HG03175 (cell line): ENCODE measurements around the gene SCYGR3.

Experiments used
- ATAC-seq: cut with Tn5 transposase; IDR thresholded peaks from one replicate; pipeline ENCODE4 v1.9.1; 2021; ENCODE audit warnings: mild to moderate bottlenecking, moderate library complexity; ENCODE audit not compliant: unreplicated experiment

SCYGR3 gene

DNA sequence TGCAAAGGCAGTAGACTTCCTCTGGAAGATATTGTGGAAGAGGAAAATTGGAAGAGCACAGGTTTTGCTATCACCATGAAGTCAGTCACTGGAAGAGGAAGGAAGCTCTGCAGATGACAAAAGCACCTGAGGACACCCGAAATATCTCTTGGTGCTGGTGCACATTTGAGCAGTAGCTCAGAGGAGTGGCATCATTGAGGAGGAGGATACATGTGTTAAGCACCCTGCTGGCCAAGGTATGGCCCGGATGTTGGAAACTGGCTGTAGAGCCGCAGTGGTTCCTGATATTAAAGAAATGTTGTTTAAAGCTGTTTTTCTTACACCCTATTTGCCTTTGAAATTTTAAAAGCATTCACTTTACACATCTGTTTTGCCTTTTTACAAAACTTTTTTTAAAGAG is 48.6 kb downstream of the SCYGR3 start:
- ATAC-seq: no peak

DNA sequence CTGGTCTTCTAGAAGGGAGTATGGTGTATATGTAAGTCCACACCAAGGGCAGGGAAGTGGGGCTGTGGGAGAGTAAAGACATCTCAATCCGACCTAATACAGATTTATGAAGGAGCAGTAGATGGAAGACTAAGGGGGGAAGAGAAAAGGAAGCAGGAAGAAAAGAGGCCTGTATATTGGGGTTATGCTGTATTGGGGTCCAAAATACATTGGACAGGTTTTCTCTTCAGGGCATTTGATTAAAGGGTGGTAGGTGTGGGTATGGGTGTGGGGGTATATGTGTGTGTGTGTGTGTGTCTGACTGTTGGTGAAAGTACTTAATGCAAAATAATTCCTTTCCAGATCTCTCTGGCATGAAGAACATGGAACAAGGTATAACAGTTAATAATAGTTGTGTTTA is 49.6 kb downstream of the SCYGR3 start:
- ATAC-seq: no peak
